ENCODE measurements around the gene EIF3CL.
"Not testable (repeated sequence)": the region's sequence is repeated elsewhere in the genome, so short reads cannot be mapped to it uniquely, and the experiment has no call there.

Gene EIF3CL, protein sequence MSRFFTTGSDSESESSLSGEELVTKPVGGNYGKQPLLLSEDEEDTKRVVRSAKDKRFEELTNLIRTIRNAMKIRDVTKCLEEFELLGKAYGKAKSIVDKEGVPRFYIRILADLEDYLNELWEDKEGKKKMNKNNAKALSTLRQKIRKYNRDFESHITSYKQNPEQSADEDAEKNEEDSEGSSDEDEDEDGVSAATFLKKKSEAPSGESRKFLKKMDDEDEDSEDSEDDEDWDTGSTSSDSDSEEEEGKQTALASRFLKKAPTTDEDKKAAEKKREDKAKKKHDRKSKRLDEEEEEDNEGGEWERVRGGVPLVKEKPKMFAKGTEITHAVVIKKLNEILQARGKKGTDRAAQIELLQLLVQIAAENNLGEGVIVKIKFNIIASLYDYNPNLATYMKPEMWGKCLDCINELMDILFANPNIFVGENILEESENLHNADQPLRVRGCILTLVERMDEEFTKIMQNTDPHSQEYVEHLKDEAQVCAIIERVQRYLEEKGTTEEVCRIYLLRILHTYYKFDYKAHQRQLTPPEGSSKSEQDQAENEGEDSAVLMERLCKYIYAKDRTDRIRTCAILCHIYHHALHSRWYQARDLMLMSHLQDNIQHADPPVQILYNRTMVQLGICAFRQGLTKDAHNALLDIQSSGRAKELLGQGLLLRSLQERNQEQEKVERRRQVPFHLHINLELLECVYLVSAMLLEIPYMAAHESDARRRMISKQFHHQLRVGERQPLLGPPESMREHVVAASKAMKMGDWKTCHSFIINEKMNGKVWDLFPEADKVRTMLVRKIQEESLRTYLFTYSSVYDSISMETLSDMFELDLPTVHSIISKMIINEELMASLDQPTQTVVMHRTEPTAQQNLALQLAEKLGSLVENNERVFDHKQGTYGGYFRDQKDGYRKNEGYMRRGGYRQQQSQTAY

DNA sequence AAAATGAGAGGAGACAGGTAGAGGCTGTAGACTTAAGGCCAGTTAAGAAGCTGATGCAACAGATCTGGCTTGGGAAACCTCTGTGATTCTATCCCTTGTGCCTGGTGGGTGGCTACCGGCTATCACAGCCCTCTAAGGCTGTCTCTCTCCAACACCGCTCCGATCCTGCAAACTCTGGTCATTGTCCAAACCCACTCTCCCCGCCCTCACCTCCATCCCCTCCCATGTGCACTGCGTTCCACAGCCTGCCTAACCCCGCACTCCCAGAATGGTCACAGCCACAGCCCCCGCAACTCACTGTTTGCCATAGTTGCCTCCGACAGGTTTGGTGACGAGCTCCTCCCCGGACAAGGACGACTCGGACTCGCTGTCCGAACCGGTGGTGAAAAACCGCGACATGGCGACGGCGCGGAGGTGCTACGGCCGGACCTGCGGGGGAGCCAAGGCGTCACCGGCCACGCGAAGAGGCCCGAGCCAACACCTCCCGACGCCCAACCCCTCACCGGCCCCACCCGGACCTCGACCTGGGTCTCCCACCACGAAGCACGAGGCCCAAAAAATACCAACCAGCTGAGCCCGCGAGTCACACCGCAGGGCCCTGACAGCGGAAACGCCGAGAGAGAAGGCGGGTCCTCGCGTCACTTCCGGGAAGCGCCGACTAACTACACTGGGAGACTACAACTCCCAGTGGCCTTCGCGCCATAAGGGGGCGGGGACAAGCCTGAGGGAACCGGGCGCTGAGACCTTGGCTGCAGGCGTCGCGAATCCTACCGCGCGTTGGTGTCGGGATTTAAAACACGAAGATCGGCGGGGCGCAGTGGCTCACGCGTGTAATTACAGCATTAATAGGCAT, at the start of gene EIF3CL:
EIF3CL (minus strand) TSS at position 622 of the 853 bp plus-strand sequence; CDS start at position 399, 223 bp downstream.
- not testable (repeated sequence) for DNase-seq (ENCODE audit: low spot score)

- DNase-seq (ENCODE audit: low spot score): not testable (repeated sequence)
These were observed 43.4 kb upstream of the EIF3CL start for GRCh38 chr16:28447081-28447480.

- not testable (repeated sequence) for DNase-seq (ENCODE audit: low spot score)
These were observed 42.7 kb upstream of the EIF3CL start for GRCh38 chr16:28446388-28446787.

DNA sequence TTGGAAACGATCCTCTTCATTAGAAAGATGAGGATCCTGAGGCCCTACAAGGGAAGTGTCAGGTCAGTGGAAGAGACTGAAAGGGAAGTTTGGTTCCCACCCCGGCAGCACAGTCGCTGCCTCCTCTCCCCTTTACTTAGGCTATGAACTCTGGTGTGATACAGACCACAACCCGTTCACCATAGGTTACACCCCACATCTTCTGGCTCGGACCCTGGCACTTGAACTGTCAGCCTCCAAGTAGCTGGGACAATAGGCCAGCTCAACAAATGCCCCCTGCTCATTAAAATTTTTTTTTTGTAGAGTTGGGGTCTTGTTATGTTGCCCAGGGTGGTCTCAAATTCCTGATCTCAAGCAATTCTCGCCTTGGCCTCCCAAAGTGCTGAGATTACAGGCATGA, 40.3 kb upstream of the EIF3CL start:
- DNase-seq (ENCODE audit: low spot score): not testable (repeated sequence)

- not testable (repeated sequence) for DNase-seq (ENCODE audit: low spot score)
These were observed 35.3 kb upstream of the EIF3CL start for GRCh38 chr16:28438899-28439298.

DNA sequence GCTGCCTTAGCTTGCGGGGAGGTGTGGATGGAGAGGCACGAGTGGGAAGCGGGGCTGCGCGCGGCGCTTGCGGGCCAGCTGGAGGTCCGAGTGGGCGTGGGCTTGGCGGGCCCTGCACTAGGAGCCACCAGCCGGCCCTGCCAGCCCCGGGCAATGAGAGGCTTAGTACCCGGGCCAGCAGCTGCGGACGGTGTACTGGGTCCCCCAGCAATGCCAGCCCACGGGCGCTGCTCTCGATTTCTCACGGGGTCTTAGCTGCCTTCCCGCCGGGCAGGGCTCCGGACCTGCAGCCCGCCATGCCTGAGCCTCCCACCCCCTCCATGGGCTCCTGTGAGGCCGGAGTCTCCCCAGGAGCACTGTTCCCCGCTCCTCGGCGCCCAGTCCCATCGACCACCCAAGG, 31.7 kb upstream of the EIF3CL start:
- not testable (repeated sequence) for DNase-seq (ENCODE audit: low spot score)

DNA sequence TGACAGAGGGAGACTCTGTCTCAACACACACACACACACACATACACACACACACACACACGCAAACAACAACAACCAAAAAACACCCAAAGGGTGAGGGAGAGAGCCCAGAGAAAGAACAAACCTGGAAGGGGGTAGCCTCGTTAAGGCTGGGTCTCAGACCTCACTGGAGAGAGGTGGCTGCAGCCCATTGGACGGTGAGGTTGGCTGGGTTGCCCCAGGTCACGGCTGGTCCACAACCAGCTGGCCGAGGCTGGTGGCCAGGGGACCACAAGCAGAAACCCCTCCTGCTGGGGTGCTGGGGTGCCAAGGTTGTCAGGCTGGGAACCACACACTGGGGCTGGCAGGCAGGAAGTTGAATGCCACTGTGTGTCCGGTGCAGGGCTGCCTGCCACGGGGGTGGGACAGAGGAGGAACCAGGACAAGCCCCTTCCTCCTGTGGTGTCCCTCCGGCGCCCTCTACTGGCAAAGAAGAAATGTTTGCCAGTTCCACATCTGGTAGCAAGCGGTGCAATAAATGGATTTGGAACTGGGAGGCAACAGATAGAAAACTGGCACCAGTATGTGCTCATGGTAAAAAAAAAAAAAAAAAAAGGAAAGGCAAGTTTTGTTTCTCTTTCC, 22.5 kb upstream of the EIF3CL start:
- DNase-seq (ENCODE audit: low spot score): not testable (repeated sequence)

DNA sequence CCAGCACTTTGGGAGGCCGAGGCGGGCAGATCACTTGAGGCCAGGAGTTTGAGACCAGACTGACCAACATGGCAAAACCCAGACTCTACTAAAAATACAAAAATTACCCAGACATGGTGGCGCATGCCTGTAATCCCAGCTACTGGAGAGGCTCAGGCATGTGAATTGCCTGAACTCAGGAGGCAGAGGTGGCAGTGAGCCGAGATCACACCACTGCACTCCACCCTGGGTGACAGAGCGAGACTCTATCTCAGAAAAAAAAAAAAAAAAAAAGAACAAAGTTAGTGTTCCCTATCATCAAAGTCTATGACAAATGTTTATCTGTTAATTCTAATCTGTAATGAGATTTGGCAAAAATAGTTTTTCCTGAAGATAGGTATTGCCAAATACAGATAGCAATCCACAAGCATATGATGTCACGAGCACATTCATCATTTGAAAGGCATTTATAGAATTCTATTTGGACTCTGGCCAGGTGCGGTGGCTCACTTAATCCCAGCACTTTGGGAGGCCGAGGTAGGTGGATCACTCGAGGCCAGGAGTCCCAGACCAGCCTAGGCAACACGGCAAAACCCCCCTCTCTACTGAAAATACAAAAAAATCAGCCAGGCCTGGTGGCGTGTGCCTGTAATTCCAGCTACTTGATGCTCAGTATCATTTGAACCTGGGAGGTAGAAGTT, 17.6 kb upstream of the EIF3CL start:
- DNase-seq (ENCODE audit: low spot score): not testable (repeated sequence)

GRCh38 chr16:28417033-28417432, 13.4 kb upstream of the EIF3CL start:
- not testable (repeated sequence) for DNase-seq (ENCODE audit: low spot score)

- not testable (repeated sequence) for DNase-seq (ENCODE audit: low spot score)
These were observed 10.9 kb upstream of the EIF3CL start for GRCh38 chr16:28414530-28414929.

DNA sequence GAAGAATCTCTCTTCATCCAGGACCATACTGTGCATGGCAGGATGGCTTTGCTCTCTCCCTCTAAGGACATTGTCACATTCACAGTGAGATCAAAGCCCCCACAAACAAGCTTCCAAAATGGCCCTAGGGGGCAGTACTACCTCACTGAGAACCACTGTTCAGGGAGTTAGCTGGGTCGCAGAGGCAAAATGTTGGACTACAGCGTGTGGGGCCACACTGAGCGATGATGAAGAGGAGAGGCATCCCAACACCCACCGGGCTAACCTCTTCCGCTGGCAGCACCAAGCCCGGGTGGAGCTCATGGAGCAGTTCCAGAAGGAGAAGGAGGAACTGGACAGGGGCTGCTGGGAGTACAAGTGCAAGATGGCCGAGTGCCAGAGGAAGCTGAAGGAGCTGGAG, 9.9 kb upstream of the EIF3CL start:
- not testable (repeated sequence) for DNase-seq (ENCODE audit: low spot score)

DNA sequence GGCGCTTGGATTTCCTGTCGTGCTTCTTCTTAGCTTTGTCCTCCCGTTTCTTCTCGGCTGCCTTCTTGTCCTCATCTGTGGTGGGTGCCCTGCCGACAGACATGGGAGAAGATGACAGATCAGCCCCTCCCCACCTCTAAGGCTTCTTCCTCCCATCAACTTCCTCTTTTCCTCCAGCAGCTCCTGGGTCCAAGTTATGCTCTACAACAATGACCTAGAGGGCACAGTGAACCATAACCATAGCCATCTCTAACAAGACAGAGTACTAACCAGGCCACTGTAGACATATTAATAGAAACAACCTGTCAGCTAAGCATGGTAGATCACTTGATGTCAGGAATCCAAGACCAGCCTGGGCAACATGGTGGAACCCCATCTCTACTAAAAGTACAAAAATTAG, 11.6 kb downstream of the EIF3CL start:
- DNase-seq (ENCODE audit: low spot score): not testable (repeated sequence)

- not testable (repeated sequence) for DNase-seq (ENCODE audit: low spot score)
These were observed 21.3 kb downstream of the EIF3CL start for GRCh38 chr16:28382177-28382867.

DNA sequence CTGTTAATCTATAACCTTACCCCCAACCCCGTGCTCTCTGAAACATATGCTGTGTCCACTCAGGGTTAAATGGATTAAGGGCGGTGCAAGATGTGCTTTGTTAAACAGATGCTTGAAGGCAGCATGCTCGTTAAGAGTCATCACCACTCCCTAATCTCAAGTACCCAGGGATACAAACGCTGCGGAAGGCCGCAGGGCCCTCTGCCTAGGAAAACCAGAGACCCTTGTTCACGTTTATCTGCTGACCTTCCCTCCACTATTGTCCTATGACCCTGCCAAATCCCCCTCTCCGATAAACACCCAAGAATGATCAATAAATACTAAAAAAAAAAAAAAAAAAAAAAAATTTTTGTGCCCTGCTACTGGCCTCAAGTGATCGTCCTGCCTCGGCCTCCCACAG, 25.8 kb downstream of the EIF3CL start:
- not testable (repeated sequence) for DNase-seq (ENCODE audit: low spot score)

- DNase-seq (ENCODE audit: low spot score): not testable (repeated sequence)
These were observed 26.5 kb downstream of the EIF3CL start for GRCh38 chr16:28377108-28377625.

- not testable (repeated sequence) for DNase-seq (ENCODE audit: low spot score)
These were observed 28.5 kb downstream of the EIF3CL start for GRCh38 chr16:28375115-28375514.

- not testable (repeated sequence) for DNase-seq (ENCODE audit: low spot score)
These were observed 29.4 kb downstream of the EIF3CL start for GRCh38 chr16:28374281-28374680.

- not testable (repeated sequence) for DNase-seq (ENCODE audit: low spot score)
These were observed 35.7 kb downstream of the EIF3CL start for GRCh38 chr16:28367926-28368325.

GRCh38 chr16:28364268-28365173, 39.1 kb downstream of the EIF3CL start:
- not testable (repeated sequence) for DNase-seq (ENCODE audit: low spot score)
